SU-DHL-6 (cell line): ENCODE measurements around the gene CLEC20A.

Experiments used
- CTCF ChIP-seq: fragments of 200-600 bp; sonication (generic); IDR thresholded peaks from one replicate; pipeline ENCODE4 v1.5.1; 2017; ENCODE audit warnings: antibody characterized with exemption, mild to moderate bottlenecking, low read length, moderate library complexity; ENCODE audit not compliant: insufficient read depth, poor library complexity, severe bottlenecking
- EZH2phosphoT487 ChIP-seq: fragments of 200-600 bp; sonication (generic), shearing (Covaris generic); conservative IDR thresholded peaks from 2 replicates; pipeline ENCODE4 v1.6.1; 2018; ENCODE audit warnings: mild to moderate bottlenecking, antibody characterized with exemption, low read length, moderate library complexity, mixed read lengths

GRCh38 chr1:178485541-178485981, 11.2 kb downstream of the CLEC20A start:
- TF ChIP-seq CTCF (no peak), EZH2phosphoT487 (no peak)
